ENCODE results near the gene TRIM51. TPM values are rescaled to one million over a fixed set of nuclear protein-coding genes. Genes with fewer than 3 reads are reported as not detected.
"Not testable (repeated sequence)": the region's sequence is repeated elsewhere in the genome, so short reads cannot be mapped to it uniquely, and the experiment has no call there.

Gene TRIM51
- total RNA-seq = under 1 TPM in 1 of 2 donors, not detected in 1; 0.56 TPM
- 0.20 TPM for polyA plus RNA-seq (ENCODE audit: insufficient read depth, low read depth, low replicate concordance)
- long read RNA-seq, donor 1 = 0 reads
- long read RNA-seq, donor 2 = 0 reads

- WGBS, 2 donors = 94% methylated on average over 1 of the region's 1 CpG
These were observed at the start of gene TRIM51 for GRCh38 chr11:55882997-55883396. Gene TRIM51, plus strand, starts transcription at chr11:55883297. Its CDS starts 2,132 bp downstream, at chr11:55885429.

DNA sequence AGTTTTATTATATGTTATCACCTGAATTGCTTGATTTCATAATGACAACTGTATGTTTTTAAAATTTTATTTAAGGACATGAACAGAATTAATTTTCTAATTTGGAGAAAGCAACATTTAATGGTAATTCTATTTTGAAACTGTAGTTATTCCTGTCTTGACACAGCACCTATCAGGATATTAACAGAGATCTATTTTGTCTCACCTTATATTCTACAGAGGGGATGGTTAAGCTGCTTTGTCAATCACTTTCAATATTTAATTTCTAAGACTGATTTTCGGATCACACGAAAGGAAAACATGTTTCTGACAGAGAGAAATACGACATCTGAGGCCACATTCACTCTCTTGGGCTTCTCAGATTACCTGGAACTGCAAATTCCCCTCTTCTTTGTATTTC lies 44.6 kb upstream of the TRIM51 start, which contains the start of gene OR5D16:
Gene OR5D16, plus strand, starts transcription at position 301 of the 400 bp plus-strand sequence. Its CDS starts 0 bp downstream, at position 301.
- H3K4me3 ChIP-seq = no peak within 1 kb of the TSS
- no peak within 1 kb of the TSS for H3K27ac ChIP-seq
- H3K36me3 ChIP-seq (ENCODE audit: low read depth, missing control alignments) = no peaks in the 10 kb centered on the region
- intact Hi-C loops (cut with DNase I; ENCODE audit: low total_unique reads) = no loop called here
- no peak for DNase-seq
- WGBS, 2 donors = 30 to 55% methylated on average over 3 of the region's 3 CpGs
- H3K27me3 ChIP-seq = no peaks in the 10 kb centered on the region
- TF ChIP-seq POLR2A (IDR thresholded peaks at IDR 0.05) = no peak
- no peak for TF ChIP-seq CTCF (IDR thresholded peaks at IDR 0.05)
- H3K9me3 ChIP-seq = no peaks in the 10 kb centered on the region
- no peaks in the 10 kb centered on the region for H3K4me1 ChIP-seq

More at GRCh38 chr11:55882997-55883396, at the start of gene TRIM51:
- H3K4me3 ChIP-seq; H3K4me1 ChIP-seq; H3K9me3 ChIP-seq; H3K36me3 ChIP-seq (ENCODE audit: low read depth, missing control alignments); DNase-seq; H3K27me3 ChIP-seq; H3K27ac ChIP-seq; intact Hi-C loops (cut with DNase I; ENCODE audit: low total_unique reads): not testable (repeated sequence)

DNA sequence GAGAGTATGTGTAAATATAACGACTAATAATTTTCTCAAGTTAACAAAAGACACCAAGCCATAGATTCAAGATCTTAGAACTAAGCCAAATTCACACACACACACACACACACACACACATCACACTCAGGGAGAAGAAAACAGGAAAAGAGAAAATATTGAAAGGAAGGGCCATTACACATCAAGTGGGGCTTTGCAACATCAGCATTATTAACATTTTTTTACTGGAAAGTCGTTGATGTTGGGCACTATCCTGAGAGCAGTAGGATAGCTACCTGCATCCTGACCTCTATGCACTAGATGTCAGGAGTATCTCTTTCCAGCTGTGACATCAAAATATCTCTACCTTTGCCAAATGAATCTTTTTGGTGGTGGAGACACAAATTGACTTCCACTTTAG lies 35.6 kb upstream of the TRIM51 start:
- 59 to 67% methylated on average over 2 of the region's 2 CpGs for WGBS, 2 donors
- Histone ChIP-seq H3K27ac (no peak overlapping the region), H3K4me1 (no peaks in the 10 kb centered on the region), H3K9me3 (no peaks in the 10 kb centered on the region), H3K27me3 (no peaks in the 10 kb centered on the region), H3K4me3 (no peak overlapping the region), H3K36me3 (ENCODE audit: low read depth, missing control alignments) (no peaks in the 10 kb centered on the region)
- DNase-seq = no peak
- TF ChIP-seq POLR2A (IDR thresholded peaks at IDR 0.05) = no peak
- TF ChIP-seq CTCF (IDR thresholded peaks at IDR 0.05) = no peak
- intact Hi-C loops (cut with DNase I; ENCODE audit: low total_unique reads) = no loop called here

DNA sequence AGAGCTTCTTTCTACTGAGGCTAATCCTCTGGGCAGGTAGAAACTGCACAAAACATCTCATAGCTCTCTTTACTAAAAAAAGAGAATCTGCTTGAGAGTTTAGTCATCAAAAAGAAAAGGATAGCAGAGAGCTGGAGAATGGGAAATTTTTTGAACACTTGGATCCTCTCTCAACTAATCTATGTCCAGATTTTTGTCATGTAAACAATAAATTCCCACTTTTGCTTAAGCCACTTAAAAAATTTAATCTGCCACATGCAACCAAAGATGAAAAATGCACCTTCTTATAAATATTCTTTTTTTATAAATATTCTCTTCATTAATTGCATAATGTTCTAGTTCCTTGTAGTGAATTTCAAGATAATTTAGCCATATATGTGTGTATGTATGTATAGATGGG lies 34.1 kb upstream of the TRIM51 start:
- Histone ChIP-seq H3K27ac (no peak overlapping the region), H3K4me1 (no peaks in the 10 kb centered on the region), H3K9me3 (no peaks in the 10 kb centered on the region), H3K36me3 (ENCODE audit: low read depth, missing control alignments) (no peaks in the 10 kb centered on the region), H3K4me3 (no peak overlapping the region), H3K27me3 (no peaks in the 10 kb centered on the region)
- DNase-seq = no peak
- TF ChIP-seq POLR2A (IDR thresholded peaks at IDR 0.05) (no peak), CTCF (IDR thresholded peaks at IDR 0.05) (no peak)
- intact Hi-C loops (cut with DNase I; ENCODE audit: low total_unique reads) = no loop called here

- intact Hi-C loops (cut with DNase I; ENCODE audit: low total_unique reads) = no loop called here
- WGBS, 2 donors = 83 to 86% methylated on average over 1 of the region's 1 CpG
- no peak overlapping the region for H3K4me3 ChIP-seq
- H3K27me3 ChIP-seq = no peaks in the 10 kb centered on the region
- H3K36me3 ChIP-seq (ENCODE audit: low read depth, missing control alignments) = no peaks in the 10 kb centered on the region
- no peak for DNase-seq
- H3K27ac ChIP-seq = no peak overlapping the region
- H3K9me3 ChIP-seq = no peaks in the 10 kb centered on the region
- TF ChIP-seq POLR2A (IDR thresholded peaks at IDR 0.05) (no peak), CTCF (IDR thresholded peaks at IDR 0.05) (no peak)
- H3K4me1 ChIP-seq = no peaks in the 10 kb centered on the region
These were observed 31.0 kb upstream of the TRIM51 start for GRCh38 chr11:55852141-55852540.

All from testis (tissue), 5 donors.